HG03460 (cell line): ENCODE measurements around the gene RPL15.

Experiments used
- ATAC-seq: cut with Tn5 transposase; IDR thresholded peaks from one replicate; pipeline ENCODE4 v1.9.1; 2021; ENCODE audit not compliant: unreplicated experiment

Gene RPL15

DNA sequence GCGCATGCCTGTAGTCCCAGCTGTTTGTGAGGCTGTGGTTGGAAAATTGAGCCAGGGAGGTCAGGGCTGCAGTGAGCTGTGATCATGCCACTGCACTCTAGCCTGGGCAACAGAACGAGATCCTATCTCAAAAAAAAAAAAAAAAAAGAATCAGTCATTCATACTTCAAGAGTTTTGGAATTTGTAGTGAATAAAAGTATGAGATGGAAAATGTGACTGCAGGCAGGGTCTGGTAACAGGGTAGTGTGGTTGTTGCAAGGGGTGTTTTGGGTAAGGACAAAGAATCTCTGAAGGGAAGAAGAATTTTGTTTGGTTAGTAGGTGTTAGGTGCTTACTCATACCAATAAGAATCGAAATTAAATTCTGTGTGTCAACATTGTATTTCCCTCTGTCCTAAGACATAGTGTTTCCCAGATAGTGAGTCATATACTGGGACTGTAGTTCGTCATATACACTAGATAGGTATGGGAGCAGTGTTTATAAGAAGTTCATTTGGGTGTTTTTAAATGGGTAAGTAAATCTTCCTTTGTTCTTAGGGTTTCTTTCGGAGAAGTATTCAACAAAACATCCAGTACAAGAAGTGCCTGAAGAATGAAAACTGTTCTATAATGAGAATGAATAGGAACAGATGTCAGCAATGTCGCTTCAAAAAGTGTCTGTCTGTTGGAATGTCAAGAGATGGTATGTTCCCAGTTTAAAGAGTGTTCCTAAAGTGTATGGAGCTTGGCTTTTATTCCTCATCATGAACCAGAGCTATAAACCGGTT, 42.4 kb downstream of the RPL15 start:
- ATAC-seq, result no peak

DNA sequence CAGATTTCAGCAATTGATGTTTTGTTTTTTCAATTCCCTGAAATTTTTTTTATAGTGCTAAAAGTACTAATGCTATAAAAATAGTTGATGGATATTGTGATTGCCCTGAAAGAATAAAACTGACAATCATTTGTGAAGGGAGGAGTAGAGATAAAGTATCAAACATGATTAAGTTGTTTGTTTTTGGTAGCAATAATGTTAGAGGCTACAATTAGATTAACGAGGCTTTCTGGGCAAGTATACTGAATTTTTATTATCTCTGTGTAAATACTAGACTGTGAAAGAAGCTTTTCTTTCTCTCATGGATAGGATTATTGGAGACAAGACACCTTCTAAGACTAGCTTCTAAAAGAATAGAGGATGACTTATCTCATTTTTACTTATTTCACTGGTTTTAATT, 43.7 kb downstream of the RPL15 start:
- ATAC-seq, result no peak

DNA sequence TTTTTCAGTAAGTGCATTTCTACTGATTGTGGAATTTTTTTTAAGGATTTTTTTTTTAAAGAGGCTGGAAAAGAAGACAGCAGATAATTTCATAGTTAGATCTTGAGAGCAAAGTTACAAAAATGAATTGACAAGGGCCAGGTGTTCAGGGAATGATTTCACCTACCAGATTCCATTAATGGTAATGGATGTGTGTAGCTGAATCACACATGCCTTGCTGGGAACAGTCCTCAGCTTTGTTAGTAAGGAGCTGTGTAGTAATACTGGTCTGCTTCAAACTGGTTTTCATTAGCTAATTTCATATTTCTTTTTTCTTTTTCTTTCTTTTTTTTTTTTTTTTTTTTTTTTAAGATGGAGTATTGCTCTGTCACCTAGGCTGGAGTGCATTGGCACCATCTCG, 44.1 kb downstream of the RPL15 start:
- ATAC-seq, result no peak

DNA sequence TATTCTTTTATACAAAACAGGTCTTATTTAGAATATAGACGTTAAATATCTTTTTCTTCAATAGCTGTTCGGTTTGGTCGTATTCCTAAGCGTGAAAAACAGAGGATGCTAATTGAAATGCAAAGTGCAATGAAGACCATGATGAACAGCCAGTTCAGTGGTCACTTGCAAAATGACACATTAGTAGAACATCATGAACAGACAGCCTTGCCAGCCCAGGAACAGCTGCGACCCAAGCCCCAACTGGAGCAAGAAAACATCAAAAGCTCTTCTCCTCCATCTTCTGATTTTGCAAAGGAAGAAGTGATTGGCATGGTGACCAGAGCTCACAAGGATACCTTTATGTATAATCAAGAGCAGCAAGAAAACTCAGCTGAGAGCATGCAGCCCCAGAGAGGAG, 45.0 kb downstream of the RPL15 start:
- no peak for ATAC-seq

DNA sequence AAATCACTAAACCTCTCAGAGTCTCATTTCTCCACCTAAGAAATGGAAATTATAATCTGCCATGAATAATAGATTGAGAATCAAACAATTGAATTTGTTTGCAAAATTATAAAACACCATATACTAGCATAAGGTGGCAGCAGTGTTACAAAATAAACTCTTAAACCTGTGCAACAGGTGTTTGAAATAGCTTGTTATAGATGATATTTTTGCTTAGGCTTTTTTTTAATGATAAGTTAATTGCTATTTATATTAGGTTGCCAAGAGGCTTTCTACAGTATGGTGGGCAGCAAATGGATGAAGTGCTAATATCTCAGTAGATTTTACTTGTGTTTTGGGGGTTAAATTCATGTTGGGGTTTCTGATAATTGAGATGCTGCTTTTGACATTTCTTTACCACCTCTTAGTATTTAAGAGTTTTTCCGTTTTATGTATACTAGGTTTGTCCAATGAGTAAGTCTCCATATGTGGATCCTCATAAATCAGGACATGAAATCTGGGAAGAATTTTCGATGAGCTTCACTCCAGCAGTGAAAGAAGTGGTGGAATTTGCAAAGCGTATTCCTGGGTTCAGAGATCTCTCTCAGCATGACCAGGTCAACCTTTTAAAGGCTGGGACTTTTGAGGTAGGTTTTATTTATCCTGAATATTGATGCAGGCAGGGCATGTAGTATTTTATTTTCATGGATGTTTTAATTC, 47.8 kb downstream of the RPL15 start:
- no peak for ATAC-seq

DNA sequence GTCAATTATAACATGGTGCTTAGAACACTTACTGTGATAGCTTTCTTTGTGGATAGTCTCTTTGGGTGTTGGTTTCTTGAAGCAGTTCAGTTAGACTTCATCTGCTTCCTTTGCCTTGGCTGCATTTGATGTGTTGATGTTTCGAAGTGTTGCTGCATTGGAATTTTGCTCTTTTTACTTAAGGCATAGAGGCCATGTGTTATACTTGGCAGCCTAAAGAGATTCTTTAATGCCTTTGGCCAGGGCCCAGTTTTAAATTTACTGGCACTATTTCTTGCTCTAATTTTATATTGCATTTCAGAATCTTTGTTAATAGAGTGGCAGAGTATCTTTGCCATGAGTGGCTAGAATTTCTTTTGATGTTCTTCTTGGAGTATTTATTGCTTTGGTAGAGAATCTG, 49.4 kb downstream of the RPL15 start:
- no peak for ATAC-seq

DNA sequence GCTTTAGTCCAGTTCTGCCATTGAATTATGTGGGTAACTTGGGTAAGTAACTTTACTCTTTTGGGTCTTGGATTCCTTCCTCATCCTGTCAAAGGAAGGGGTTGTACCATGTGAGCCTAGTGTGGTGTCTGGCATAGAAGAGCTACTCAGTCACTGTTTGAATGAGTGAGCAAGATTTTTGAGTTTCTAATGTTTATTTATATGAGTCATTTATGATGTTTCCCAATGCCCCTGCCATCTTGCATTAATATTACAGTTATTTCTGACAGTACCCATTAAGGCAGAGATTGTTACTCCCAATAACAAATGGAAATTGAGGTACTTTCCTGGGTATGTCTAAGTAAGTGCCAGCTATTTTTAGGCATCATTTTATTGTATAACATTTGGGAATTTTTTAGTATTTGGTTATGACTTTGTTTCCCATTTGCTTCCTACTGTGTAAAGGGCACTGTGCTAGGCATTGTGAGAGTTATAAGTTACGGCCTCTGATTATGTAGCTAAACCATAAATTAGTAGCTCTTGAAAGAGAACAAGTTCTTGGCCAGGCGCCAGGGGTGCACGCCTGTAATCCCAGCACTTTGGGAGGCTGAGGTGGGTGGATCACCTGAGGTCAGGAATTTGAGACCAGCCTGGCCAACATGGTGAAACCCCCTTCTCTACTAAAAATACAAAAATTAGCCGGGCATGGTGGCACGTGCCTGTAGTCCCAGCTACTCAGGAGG, 51.7 kb downstream of the RPL15 start:
- no peak for ATAC-seq

DNA sequence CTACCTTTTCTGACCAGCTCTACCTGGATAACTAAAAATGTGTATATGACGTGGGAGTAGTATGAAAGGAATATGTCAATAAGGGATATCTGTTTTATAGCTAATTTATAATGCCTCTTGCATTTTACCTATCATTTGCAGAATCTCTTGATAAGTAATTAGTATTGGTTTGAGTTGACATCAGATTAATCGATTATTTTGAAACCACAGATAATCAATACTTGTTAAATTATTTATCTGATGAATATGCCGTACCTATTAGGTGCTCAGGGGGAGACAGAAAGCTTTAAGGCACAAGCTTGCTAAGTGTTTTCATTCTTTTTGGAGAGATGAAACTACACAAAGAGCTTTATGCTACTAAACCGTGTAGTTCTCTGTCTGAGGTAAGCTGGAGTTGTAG, 52.5 kb downstream of the RPL15 start:
- no peak for ATAC-seq
